Measurements from ENCODE around the gene TSPAN5.

The TSPAN5 gene

GRCh38 chr4:98641906-98642668 is 16.3 kb downstream of the TSPAN5 start:
- no peak for DNase-seq

- DNase-seq, result no peak
Observed at GRCh38 chr4:98641376-98641775, 17.0 kb downstream of the TSPAN5 start.

DNA sequence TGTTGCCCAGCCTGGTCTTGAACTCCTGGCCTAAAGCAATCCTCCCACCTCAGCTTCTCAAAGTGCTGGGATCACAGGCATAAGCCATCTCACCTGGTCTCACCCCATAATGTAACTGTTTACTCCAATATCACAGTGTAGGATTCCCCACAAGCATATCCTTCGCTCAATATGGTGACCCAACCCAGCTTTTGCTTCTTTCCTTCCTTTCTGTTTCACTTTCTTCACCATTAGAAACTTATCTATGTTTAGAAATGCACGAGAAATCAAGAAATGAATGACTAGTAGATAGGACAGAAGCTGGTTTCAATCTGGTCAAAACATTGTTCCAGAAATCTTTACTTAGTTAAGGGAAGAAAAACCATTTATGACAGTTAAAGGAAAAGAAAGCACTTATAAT is 18.9 kb downstream of the TSPAN5 start:
- no peak for DNase-seq

GRCh38 chr4:98639108-98639507 is 19.3 kb downstream of the TSPAN5 start:
- DNase-seq, result no peak

- no peak for DNase-seq
Observed at GRCh38 chr4:98638661-98639060, 19.8 kb downstream of the TSPAN5 start.

GRCh38 chr4:98634061-98634460 is 24.4 kb downstream of the TSPAN5 start:
- DNase-seq, result no peak

GRCh38 chr4:98633159-98633558 is 25.3 kb downstream of the TSPAN5 start:
- DNase-seq, result no peak

- DNase-seq, result no peak
Observed at GRCh38 chr4:98632258-98632657, 26.2 kb downstream of the TSPAN5 start.

DNA sequence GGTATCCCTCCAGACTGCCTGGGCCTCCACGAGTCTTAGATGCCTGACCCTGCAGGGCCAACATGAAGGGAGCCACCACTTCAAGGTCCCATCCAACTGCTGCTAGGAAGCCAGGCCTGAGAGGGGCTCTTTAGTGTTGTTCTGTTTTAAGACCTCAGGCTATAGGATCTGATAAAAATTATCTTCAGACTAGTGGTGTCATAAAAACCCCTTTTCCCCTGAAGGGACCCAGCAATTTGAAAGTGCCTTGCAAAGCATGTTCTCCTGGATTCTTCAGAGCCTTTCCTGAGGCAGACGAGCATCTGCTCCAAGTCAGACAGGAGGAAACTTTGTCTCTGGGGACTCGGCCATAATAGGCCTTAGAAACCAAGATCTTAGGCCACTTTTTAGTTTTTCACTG is 26.9 kb downstream of the TSPAN5 start:
- peak; percentile 80 for DNase-seq

DNA sequence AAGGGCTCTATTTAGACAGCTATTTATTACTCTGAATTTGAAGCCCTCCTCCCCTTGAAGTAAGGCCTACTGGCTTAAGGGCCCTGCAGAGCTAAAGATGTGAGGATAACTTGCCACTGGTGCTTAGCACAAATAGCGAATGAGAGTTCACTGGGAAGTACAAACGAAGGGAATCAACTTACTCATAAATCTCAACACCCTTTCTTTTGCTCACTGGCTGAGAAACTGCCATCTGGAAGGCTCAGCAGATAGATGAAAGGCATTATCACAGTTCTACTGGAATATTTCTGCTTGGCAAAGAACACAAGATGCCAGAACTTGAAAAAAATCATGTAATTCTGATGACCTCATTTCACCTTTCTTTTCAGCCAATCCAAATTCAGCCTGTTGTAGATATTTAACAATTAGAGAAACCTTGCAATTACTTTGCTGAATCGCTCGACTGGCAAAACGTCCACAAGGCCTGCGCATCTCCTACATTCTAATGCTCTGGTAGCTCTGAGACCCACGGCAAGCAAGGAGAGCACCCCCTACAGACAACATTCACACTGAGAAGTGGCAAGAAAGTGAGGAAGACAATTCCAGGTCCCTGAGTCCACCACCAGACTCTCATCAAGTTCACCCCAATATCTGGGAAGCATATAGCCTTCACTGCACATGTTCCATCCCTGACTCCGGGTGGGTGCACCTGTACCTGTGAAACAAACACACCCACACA is 27.5 kb downstream of the TSPAN5 start:
- DNase-seq, result no peak

DNA sequence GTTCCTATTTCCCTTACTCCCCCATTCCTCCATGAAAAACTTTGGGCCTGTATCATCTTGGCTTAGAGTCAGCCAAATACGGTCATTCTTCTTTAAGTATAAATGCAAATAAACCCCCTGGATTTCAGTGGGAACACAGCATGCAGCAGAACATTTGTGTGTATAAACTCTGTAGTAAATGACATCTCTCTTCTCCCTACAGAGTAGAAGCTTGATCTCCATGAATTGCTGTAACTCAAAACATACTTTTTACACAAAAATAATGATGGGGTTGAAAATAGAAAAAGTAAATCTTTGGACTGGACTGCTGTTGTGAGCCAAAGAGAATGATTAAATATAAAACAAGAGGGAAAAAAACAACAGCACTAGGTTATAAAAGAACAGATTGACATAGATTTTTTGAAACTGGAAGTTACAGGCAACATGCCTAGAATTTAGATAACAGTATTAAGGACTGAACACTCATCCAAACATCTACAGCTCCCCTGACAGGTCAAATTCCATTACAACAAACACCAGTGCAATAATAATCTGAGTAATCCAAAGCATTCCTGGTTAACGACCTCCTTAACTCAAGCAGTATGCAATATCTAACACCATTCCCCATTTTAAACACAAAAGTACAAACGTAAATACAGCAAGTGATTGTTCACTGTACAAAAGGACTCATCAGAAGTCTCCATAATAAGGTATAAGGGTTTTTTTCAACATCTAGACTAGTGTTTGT is 30.7 kb downstream of the TSPAN5 start:
- DNase-seq, result no peak

DNA sequence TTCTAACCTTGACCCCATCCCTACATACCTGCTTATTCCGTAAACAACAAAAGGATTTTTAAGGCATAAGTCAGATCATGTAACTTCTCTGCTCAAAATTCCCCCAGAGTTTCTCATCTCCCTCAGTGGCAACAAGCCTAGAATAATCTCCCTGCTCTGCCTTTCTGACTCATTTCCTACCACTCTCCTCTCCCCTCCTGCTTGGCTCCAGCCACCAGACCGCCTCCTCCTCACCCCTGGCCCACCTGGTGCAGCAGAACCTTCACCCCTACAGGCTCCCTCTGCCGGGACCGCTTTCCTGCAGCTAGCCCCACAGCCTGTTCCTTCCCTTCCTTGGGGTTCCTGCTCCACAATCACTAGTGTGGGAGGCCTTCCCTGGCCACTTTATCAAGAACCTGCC is 32.1 kb downstream of the TSPAN5 start:
- peak; percentile 90 for DNase-seq

DNA sequence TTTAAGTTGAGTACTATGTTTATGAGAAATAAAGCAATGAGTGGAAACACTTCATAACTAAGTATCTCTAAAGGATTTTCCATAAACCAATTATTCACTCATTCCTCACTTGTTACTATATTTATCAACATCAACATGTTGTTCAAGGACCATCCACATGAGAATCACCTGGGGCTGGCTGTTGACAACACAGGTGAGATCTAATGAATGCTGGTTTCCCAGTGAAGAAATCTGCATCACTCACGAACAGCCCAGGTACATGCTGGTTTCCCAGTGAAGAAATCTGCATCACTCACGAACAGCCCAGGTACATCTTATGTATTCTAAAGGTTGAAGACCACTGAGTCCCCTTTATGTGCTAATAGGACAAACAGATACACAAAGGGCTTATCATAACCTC is 32.5 kb downstream of the TSPAN5 start:
- DNase-seq, result no peak

GRCh38 chr4:98625399-98625798 is 33.0 kb downstream of the TSPAN5 start:
- no peak for DNase-seq

- DNase-seq, result no peak
Observed at GRCh38 chr4:98624642-98625041, 33.8 kb downstream of the TSPAN5 start.

GRCh38 chr4:98624144-98624543 is 34.3 kb downstream of the TSPAN5 start:
- no peak for DNase-seq

DNA sequence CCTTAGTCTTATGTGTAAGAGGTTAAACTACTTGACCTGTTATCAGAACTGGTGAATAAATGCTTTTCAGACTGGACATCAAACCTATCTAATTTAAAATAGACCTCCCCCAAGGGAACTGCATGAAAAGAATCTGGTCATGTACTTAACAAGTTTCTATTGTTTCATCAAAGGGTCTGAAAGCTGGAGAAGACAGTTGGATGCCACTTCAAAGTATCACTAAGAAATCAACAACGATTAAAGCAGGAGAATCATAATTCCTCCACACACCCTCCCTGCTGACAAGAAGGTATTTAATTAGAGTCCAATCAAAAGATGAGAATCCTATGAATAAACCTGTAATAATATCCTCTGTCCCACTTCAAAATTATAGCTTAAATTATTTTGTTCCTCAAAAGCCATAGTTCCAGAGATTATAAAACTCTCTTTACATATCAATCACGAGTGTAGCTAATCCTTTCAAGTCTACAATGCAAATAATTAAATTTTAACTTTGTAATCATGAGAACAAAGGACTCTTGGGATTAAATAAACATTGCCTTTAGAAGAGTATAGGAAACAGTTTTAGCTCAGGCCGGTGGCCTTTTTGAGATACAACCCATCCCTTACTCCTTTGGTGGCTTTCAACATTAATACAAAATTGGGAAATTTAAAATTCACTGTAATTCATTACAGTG is 35.1 kb downstream of the TSPAN5 start:
- no peak for DNase-seq

GRCh38 chr4:98620087-98620784 is 38.2 kb downstream of the TSPAN5 start:
- DNase-seq, result no peak

- no peak for DNase-seq
Observed at GRCh38 chr4:98619180-98619579, 39.2 kb downstream of the TSPAN5 start.

GRCh38 chr4:98618680-98619079 is 39.7 kb downstream of the TSPAN5 start:
- no peak for DNase-seq

DNA sequence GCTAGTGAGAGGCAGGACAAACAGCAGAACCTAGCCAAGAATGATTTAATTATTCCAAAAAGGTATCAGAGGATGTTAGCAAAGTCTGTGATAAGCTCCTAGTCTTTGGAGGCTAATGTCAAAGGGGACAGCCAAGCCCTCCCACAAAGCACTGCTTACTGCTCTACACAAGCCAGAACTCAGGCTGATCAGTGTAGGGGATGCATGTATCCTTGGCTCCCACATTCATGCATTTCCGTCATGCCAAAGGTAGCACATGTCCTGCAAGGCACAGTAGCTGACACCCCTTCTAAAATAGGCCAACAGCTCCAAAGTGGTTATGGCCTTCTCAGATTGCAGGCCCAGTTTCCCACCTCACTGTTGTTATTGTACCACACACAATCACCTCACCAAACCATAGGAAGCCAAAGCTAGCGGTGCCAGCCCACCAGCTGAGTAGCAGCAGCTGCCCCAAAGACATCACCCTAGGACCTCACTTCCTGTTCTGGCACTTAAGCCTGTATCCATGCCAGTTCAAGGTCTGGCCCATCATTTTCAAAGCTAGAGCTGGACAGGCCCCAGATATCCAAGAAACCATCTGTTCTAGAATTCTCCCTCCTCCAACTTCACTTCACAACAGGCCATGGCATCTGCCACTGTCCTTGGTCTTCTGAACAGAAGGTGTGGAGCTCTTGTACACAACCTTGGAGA is 40.9 kb downstream of the TSPAN5 start:
- DNase-seq, result no peak

- DNase-seq, result no peak
Observed at GRCh38 chr4:98615991-98616390, 42.4 kb downstream of the TSPAN5 start.

All from islet precursor cell (in vitro differentiated cells).